GM04503 (cell line): ENCODE results near the gene BDKRB2.
A peak's percentile ranks its signal among the peaks of the same experiment; 100 is the strongest.

Experiments
- DNase-seq: peaks from one replicate; pipeline ENCODE4 v3.0.0-alpha.2; 2012; ENCODE audit warnings: low read depth

Gene BDKRB2

DNA sequence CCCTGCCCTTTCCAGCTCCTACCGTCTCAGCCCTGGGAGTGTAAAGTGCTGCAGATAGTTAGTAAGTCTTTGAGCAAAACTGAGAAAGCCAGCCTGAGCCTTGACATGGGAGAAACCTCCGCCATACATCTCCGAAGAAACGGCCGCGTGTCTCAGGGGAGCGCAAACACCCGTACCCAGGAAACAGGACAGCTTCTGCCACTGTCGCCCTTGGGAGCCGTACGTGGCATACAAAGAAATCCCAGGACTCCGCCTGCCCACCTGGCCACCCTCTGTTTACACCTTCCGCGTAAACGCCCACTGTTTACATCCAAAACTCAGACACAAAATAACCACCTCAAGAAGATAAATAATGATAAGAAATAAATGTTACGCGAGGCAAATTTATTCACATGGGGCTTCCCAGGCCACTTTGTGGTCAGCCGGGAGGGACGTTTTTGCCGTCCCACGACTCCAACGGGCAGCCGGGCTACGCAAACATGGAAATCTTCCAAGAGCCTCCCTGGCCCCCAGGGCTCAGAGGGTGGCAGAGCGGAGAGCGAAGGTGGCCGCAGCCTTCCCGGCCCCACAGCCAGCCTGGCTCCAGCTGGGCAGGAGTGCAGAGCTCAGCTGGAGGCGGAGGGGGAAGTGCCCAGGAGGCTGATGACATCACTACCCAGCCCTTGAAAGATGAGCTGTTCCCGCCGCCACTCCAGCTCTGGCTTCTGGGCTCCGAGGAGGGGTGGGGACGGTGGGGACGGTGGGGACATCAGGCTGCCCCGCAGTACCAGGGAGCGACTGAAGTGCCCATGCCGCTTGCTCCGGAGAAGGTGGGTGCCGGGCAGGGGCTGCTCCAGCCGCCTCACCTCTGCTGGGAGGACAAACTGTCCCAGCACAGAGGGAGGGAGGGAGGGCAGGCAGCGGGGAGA, at the start of gene BDKRB2:
Gene BDKRB2, plus strand, starts transcription at position 689 of the 908 bp plus-strand sequence. CDS start 32,269 bp downstream, outside the sequence.
- DNase-seq = no peak

GRCh38 chr14:96154900-96155299, 49.7 kb upstream of the BDKRB2 start:
- DNase-seq = no peak

GRCh38 chr14:96156804-96157760, 47.6 kb upstream of the BDKRB2 start:
- DNase-seq = no peak

- no peak for DNase-seq
Measured at GRCh38 chr14:96158735-96159134, 45.9 kb upstream of the BDKRB2 start.

DNA sequence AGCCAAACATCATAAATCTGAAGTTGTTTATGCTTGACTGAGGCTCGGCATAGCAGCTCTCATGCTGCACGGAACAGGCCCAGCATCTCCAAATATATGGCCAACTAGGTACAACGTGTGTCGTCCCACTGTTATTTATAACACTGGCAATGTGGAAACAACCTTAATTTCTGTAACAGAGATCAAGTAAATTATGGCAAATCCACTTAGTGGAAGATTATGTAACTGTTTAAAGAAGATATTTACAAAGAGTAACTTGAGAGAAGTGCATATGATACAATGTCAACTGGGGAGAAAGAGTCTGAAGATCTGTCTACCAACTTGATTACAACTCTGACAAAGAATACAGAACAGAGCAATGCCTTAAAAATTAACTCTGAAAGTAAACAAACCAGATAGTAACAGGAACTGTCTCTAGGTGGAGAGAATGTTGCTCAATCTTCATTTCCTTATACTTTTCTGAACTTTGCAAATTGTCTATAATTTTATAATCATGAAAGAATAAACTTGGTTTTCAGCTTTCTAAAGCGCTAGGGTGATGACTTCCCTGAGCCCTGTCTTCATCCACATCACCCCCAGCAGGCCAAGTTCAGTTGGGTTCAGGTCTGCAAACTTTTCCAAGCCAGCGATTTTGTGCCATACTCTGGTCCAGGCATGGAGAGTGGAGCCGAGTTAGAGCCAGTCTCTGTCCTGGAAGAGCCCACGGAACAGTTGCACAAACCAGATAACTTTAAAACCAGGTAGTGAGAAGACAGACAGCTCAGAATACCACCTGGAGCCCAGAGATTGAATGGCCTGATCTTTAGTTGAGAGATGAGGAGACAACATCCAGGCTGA, 44.3 kb upstream of the BDKRB2 start:
- DNase-seq = no peak

- DNase-seq = no peak
Measured at GRCh38 chr14:96160913-96161310, 43.7 kb upstream of the BDKRB2 start.

DNA sequence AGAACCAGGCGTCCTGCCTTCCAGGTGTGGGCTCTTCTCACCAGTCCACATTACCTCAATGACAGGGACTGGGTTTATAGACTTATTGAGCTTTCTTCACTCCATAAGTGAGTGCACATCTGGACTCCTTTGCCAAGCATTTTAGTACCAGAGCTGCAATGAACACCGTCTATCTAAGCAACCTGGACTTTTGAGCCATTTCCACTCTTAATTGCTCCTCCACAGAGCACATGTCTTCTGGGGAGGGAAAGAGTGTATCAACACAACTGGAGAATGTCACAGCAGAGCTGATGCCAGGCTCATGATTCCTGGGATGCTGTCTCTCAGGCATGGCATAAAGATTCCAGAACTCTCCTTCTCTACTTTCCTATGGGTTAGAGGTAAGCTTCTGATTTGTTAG, 43.0 kb upstream of the BDKRB2 start:
- no peak for DNase-seq

DNA sequence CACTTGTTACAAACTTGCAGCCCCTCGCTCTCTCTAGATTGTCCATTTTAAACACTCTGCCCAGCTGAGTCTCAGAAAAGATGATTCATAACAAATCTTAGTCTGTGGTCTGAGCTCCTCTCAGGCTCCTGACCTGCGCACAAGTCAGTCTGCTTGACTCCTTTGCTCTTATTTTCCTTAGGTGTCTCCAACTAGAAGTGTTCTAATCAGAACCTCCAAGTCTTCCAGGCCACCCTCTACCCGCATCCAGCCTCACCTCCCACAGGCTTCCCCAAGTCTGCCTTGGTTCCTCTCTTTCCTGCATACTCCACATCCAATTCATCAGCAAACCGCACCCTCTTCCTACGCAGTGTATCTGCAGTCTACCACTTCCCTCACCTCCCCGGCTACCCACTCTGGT, 42.4 kb upstream of the BDKRB2 start:
- DNase-seq = no peak

GRCh38 chr14:96162741-96163140, 41.9 kb upstream of the BDKRB2 start:
- DNase-seq = no peak

GRCh38 chr14:96164861-96165490, 39.7 kb upstream of the BDKRB2 start:
- DNase-seq = no peak

DNA sequence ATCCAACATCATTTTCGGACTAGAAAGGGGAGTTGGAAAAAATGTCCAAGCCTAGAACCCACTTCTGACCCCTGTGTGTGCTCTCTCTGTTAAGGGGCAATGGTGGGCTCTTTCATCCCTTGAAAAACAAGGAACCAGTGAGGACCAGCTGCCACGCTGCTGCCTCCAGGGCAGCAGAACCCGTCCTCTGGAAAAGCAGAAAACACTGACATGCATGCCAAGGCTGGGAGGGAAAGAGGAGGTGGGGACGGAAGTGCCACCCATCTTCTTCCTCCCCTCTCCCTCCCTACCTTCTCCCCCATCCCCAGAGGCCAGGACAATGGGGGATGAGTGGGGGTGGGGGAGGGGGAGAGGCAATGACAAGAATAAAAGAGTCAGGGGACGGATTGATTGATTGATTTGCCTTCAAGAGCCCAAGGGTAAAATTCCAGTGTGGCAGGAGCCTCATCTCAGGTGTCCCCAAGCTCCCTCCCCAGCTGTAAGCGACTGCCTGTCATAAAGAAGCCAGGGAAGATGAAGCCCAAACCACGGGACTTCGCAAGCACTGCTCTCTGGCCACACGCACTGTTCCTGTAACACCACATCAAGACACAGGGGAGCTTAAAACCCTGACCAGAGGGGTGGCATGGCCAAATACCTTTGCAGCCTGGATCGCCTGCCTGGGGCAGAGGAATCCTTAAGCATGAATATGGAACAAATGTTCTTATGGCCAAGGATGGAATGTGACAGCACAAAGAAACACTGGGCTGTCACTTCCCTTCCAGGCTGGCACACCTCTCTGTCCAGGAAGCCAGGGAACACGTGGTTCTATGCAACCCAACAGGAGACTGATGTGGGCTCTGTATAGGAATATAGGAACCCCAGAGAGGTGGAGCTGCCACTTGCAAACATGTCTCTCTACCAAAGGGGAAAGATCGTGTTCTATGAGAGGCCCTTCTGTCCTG, 38.9 kb upstream of the BDKRB2 start:
- no peak for DNase-seq

GRCh38 chr14:96166461-96167223, 38.0 kb upstream of the BDKRB2 start:
- DNase-seq = no peak

GRCh38 chr14:96167224-96168148, 37.2 kb upstream of the BDKRB2 start:
- DNase-seq = peak; percentile 79

DNA sequence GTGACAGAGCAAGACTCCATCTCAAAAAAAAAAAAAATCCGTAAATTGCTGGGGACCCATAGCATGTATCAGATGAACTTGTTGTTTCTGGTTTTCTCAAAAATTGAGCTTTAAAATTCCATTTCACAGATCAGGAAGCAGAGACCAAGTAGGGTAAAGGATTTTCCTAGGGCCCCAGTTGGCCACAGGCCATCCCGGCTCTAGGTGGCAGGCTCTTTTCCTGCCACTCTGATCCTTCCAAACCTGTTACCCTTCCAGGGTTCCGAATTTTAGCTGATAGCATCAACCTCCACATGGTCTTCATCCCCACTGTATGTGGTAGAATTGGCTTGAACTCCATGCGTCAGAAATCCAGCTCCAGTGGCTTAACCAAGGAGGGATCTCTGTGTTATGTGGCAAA, 36.1 kb upstream of the BDKRB2 start:
- DNase-seq = no peak

- DNase-seq = no peak
Measured at GRCh38 chr14:96170961-96171592, 33.6 kb upstream of the BDKRB2 start.

DNA sequence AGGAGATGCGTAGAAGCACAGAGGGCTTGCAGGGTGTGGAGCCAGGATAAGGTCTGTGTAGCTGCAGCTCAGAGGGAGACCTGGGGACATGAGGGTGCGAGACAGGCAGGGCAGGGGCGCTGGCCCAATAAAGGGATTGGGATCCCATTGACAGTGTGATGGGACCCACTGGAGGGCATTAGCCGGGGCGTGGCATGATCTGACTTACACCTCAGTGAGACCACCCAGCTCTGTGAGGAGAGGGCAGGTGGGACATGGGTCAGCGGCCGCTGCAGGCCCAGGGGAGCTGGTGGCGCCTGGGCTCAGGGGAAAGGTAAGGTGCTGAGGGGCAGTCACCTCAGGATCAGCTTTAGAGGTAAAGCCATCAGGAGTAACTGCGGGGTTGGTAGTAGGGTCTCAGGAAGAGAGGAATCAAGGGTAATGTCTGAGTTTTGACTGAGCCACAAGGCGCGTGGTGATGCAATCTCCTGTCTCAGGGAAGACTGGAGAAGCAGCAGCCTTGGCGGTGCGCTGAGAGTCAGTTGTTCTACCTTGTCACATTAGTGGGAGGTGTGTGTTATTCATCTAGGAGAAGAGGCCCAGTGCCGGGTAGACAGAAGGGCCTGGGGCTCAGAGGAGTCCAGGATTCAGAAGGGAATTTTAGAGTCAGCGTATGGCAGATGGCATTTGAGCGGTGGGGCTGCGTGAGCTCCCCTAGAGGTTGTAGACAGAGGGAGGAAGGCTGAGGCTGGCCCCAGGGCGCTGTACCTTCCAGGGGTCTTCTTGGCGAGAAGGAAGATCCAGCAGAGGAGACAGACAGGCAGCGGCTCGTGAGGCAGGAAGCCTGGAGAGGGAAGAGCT, 30.8 kb upstream of the BDKRB2 start:
- DNase-seq = no peak

DNA sequence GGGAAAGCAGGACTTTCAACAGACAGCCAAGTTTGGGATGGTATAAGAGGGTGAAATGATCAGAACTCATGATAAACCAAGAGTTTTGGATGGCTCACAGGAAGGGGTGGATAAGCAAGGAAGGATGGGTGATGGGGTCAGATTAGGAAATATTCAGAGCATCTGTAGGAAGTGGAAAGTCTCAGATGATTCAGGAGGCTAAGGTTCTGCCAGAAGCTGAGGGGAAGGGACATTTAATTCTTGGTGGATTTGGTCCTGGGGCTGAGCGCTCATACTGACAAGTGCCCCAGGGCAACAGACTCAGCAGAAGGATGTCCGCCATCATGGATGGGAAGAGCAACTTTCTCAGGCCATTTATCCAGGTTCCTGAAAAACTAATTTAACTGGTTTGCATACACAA, 28.4 kb upstream of the BDKRB2 start:
- DNase-seq = peak; percentile 49
